ENCODE results near the gene IFIT1.

Gene IFIT1

GRCh38 chr10:89450901-89451300 lies 58.5 kb downstream of the IFIT1 start (continued):
- TF ChIP-seq ZNF24 (tag by site-specific recombination; IDR thresholded peaks at IDR 0.05), result no peak

GRCh38 chr10:89452193-89452592 lies 59.8 kb downstream of the IFIT1 start:
- CTCF ChIA-PET, result interaction anchor here (0.5 to 1.6 kb wide), 3 partner anchors 14 to 1427 kb away, joined by 3 to 4 read pairs (median 4); no protein-coding TSS in a partner anchor

More at GRCh38 chr10:89452193-89452592, 59.8 kb downstream of the IFIT1 start:
- H3K27ac ChIP-seq (ENCODE audit: extremely low read depth, low read depth, low read length), result no peak overlapping the region
- no peak overlapping the region for H3K4me3 ChIP-seq (ENCODE audit: low read depth, low read length)
- H3K36me3 ChIP-seq (ENCODE audit: control insufficient read depth in 2 of 2, insufficient read depth in 1 of 2, low read length in 2 of 2), result no peaks in the 10 kb centered on the region
- TF ChIP-seq, protein P1, sequence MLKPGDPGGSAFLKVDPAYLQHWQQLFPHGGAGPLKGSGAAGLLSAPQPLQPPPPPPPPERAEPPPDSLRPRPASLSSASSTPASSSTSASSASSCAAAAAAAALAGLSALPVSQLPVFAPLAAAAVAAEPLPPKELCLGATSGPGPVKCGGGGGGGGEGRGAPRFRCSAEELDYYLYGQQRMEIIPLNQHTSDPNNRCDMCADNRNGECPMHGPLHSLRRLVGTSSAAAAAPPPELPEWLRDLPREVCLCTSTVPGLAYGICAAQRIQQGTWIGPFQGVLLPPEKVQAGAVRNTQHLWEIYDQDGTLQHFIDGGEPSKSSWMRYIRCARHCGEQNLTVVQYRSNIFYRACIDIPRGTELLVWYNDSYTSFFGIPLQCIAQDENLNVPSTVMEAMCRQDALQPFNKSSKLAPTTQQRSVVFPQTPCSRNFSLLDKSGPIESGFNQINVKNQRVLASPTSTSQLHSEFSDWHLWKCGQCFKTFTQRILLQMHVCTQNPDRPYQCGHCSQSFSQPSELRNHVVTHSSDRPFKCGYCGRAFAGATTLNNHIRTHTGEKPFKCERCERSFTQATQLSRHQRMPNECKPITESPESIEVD (tag by site-specific recombination; IDR thresholded peaks at IDR 0.05), result no peak
- TF ChIP-seq ZNF513 (tag by site-specific recombination; IDR thresholded peaks at IDR 0.05) (no peak), ZNF341 (tag by site-specific recombination; IDR thresholded peaks at IDR 0.05; ENCODE audit: low read depth) (no peak), ZNF521 (tag by site-specific recombination; IDR thresholded peaks at IDR 0.05) (no peak), ZNF623 (tag by site-specific recombination; IDR thresholded peaks at IDR 0.05) (no peak), ZNF19 (tag by site-specific recombination; IDR thresholded peaks at IDR 0.05; ENCODE audit: low read depth) (no peak), ZNF174 (tag by site-specific recombination; IDR thresholded peaks at IDR 0.05) (no peak), GLIS1 (tag by site-specific recombination; IDR thresholded peaks at IDR 0.05) (no peak), ZNF138 (tag by site-specific recombination; IDR thresholded peaks at IDR 0.05; ENCODE audit: borderline replicate concordance) (no peak), HOXC10 (CRISPR knock-in tag; IDR thresholded peaks at IDR 0.05) (no peak), ZNF274 (IDR thresholded peaks at IDR 0.05; ENCODE audit: low read length) (no peak), ZNF274 (tag by site-specific recombination; IDR thresholded peaks at IDR 0.05; ENCODE audit: borderline replicate concordance) (no peak), ZNF621 (tag by site-specific recombination; IDR thresholded peaks at IDR 0.05) (no peak), HOXA7 (CRISPR knock-in tag; IDR thresholded peaks at IDR 0.05; ENCODE audit: borderline replicate concordance) (no peak), ZNF24 (tag by site-specific recombination; IDR thresholded peaks at IDR 0.05) (no peak), ZBTB11 (tag by site-specific recombination; conservative IDR thresholded peaks at IDR 0.05; ENCODE audit: low read depth) (no peak), ZNF654 (tag by site-specific recombination; IDR thresholded peaks at IDR 0.05; ENCODE audit: low read depth) (no peak), ZNF155 (tag by site-specific recombination; IDR thresholded peaks at IDR 0.05) (no peak)
- TF ChIP-seq, protein P2, sequence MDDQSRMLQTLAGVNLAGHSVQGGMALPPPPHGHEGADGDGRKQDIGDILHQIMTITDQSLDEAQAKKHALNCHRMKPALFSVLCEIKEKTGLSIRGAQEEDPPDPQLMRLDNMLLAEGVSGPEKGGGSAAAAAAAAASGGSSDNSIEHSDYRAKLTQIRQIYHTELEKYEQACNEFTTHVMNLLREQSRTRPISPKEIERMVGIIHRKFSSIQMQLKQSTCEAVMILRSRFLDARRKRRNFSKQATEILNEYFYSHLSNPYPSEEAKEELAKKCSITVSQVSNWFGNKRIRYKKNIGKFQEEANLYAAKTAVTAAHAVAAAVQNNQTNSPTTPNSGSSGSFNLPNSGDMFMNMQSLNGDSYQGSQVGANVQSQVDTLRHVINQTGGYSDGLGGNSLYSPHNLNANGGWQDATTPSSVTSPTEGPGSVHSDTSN (CRISPR knock-in tag; IDR thresholded peaks at IDR 0.05), result no peak
- no peaks in the 10 kb centered on the region for H3K9me3 ChIP-seq (ENCODE audit: control insufficient read depth, insufficient read depth, low read depth, low read length)
- H3K4me1 ChIP-seq (ENCODE audit: control insufficient read depth, insufficient read depth, low read length), result no peaks in the 10 kb centered on the region
- POLR2A ChIA-PET, result no interaction called here

Measured in HEK293 (cell line).